PC-3 (cell line): ENCODE results near the gene WDPCP.

Source experiments
- EZH2phosphoT487 ChIP-seq: fragments of 300-600 bp; sonication (generic); IDR thresholded peaks from 2 replicates; pipeline ENCODE4 v1.6.1; 2018; ENCODE audit warnings: mild to moderate bottlenecking, antibody characterized with exemption, low read length, borderline replicate concordance
- TF ChIP-seq, protein P1 (sequence below): fragments of 300-600 bp; sonication (generic); conservative IDR thresholded peaks from 2 replicates; pipeline ENCODE4 v1.5.1; 2017; ENCODE audit warnings: antibody characterized with exemption, low read depth, mild to moderate bottlenecking, low read length

DNA sequence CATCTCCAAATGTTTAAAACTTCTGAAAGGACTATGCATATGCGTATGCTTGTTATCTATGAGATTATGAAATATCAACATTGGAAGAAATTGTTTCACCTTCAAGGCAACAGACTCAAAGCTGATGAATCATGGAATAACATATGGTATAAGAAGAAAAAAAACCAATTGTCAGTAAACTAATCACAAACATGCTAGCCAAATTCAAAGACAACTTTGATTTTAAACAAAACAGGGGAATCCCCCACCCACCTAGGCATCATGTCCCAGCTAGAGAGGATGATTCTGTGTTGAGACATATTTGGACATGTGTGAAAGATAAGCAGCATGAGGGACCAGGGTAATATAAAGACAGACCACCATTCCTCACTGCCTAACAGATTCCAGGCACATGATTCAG is 147.7 kb downstream of the WDPCP start:
- TF ChIP-seq, protein P1, sequence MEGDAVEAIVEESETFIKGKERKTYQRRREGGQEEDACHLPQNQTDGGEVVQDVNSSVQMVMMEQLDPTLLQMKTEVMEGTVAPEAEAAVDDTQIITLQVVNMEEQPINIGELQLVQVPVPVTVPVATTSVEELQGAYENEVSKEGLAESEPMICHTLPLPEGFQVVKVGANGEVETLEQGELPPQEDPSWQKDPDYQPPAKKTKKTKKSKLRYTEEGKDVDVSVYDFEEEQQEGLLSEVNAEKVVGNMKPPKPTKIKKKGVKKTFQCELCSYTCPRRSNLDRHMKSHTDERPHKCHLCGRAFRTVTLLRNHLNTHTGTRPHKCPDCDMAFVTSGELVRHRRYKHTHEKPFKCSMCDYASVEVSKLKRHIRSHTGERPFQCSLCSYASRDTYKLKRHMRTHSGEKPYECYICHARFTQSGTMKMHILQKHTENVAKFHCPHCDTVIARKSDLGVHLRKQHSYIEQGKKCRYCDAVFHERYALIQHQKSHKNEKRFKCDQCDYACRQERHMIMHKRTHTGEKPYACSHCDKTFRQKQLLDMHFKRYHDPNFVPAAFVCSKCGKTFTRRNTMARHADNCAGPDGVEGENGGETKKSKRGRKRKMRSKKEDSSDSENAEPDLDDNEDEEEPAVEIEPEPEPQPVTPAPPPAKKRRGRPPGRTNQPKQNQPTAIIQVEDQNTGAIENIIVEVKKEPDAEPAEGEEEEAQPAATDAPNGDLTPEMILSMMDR: no peak
- TF ChIP-seq EZH2phosphoT487: no peak
